IMR-90 (cell line): ENCODE data around the gene HS3ST6. TPM values are rescaled to one million over a fixed set of nuclear protein-coding genes. Genes with fewer than 3 reads are reported as not detected.

Experiments
- ATAC-seq: fragments of 200-7000 bp; cut with Tn5 transposase; 2 replicates; pipeline ENCODE4 v1.9.1; 2020; ENCODE audit warnings: low read depth, mild to moderate bottlenecking, moderate library complexity
- BruUV-seq: library from RNA; stranded (reverse); fragments of 400-500 nt; replicated peaks from 2 replicates; lab custom pipeline; 2021; lab: Mats Ljungman, UMichigan
- CTCF ChIA-PET: fragments of 300-600 bp; formaldehyde crosslinking; extraction: SDS; loops from one replicate; lab custom pipeline; 2021; ENCODE audit warnings: antibody characterized with exemption; lab: Yijun Ruan, JAX
- POLR2A ChIA-PET: fragments of 300-600 bp; sonication (Branson Sonifier 250); formaldehyde crosslinking; loops from one replicate; lab custom pipeline; 2022; ENCODE audit warnings: antibody characterized with exemption; ENCODE audit not compliant: unreplicated experiment; lab: Charles Lee
- DNase-seq: peaks from one replicate; pipeline ENCODE4 v3.0.0; 2013
- H2AFZ ChIP-seq: replicated peaks from 2 replicates; pipeline ENCODE3; 2013; ENCODE audit warnings: low read length, mild to moderate bottlenecking; ENCODE audit not compliant: poor library complexity
- H2AK5ac ChIP-seq: 2 replicates; pipeline ENCODE4 v1.6.1; 2013; ENCODE audit warnings: low read depth, low read length, inconsistent platforms
- H2AK9ac ChIP-seq: replicated peaks from 2 replicates; pipeline ENCODE3; 2013; ENCODE audit warnings: mild to moderate bottlenecking, low read depth, low read length, moderate library complexity; ENCODE audit not compliant: poor library complexity
- H2BK120ac ChIP-seq: 2 replicates; pipeline ENCODE4 v1.6.1; 2013; ENCODE audit warnings: low read depth, low read length, inconsistent platforms
- H2BK15ac ChIP-seq: 3 replicates; pipeline ENCODE4 v1.6.1; 2013; ENCODE audit warnings: low read depth, low read length, inconsistent platforms
- H2BK20ac ChIP-seq: 2 replicates; pipeline ENCODE4 v1.6.1; 2013; ENCODE audit warnings: low read depth, mild to moderate bottlenecking, inconsistent platforms, low read length, moderate library complexity
- H2BK5ac ChIP-seq: 2 replicates; pipeline ENCODE4 v1.6.1; 2013; ENCODE audit warnings: mild to moderate bottlenecking, low read depth, low read length, inconsistent platforms; ENCODE audit not compliant: poor library complexity, severe bottlenecking
- H3K14ac ChIP-seq: replicated peaks from 2 replicates; pipeline ENCODE4 v1.6.1; 2013; ENCODE audit warnings: low read depth, low read length, inconsistent platforms
- H3K18ac ChIP-seq: 2 replicates; pipeline ENCODE4 v1.6.1; 2013; ENCODE audit warnings: low read depth, low read length, control low read depth
- H3K23ac ChIP-seq: 2 replicates; pipeline ENCODE4 v1.6.1; 2013; ENCODE audit warnings: low read depth, low read length, inconsistent platforms
- H3K27ac ChIP-seq: 2 replicates; pipeline ENCODE4 v1.5.1; 2013; ENCODE audit warnings: mild to moderate bottlenecking, control low read depth, low read length; ENCODE audit not compliant: insufficient read depth
- H3K27me3 ChIP-seq: 2 replicates; pipeline ENCODE4 v1.6.1; 2013; ENCODE audit warnings: low read length; ENCODE audit not compliant: control insufficient read depth, insufficient read depth
- H3K36me3 ChIP-seq: 2 replicates; pipeline ENCODE4 v1.6.1; 2013; ENCODE audit warnings: low read length, mixed read lengths; ENCODE audit not compliant: control insufficient read depth, insufficient read depth
- H3K4ac ChIP-seq: 2 replicates; pipeline ENCODE4 v1.6.1; 2013; ENCODE audit warnings: low read depth, low read length, inconsistent platforms
- H3K4me1 ChIP-seq: 2 replicates; pipeline ENCODE4 v1.6.1; 2013; ENCODE audit warnings: low read length, mixed read lengths; ENCODE audit not compliant: control insufficient read depth, insufficient read depth
- H3K4me2 ChIP-seq: 2 replicates; pipeline ENCODE4 v1.6.1; 2013; ENCODE audit warnings: low read depth, mild to moderate bottlenecking, control low read depth, low read length, moderate library complexity
- H3K4me3 ChIP-seq: 2 replicates; pipeline ENCODE4 v1.5.1; 2013; ENCODE audit warnings: low read depth, mild to moderate bottlenecking, control low read depth, low read length, moderate library complexity; ENCODE audit not compliant: insufficient read depth
- H3K56ac ChIP-seq: 2 replicates; pipeline ENCODE4 v1.6.1; 2013; ENCODE audit warnings: low read length, inconsistent platforms; ENCODE audit not compliant: insufficient read depth; ENCODE audit errors: extremely low read depth
- H3K79me1 ChIP-seq, 2 experiments: 2 replicates each; pipeline ENCODE4 v1.6.1; 2013; ENCODE audit warnings: low read length in 2 of 2, inconsistent platforms in 1 of 2, low read depth in 1 of 2
- H3K9ac ChIP-seq: 2 replicates; pipeline ENCODE4 v1.6.1; 2013; ENCODE audit warnings: low read depth, low read length, control low read depth
- H3K9me1 ChIP-seq: 2 replicates; pipeline ENCODE4 v1.6.1; 2013; ENCODE audit warnings: low read length, inconsistent platforms; ENCODE audit not compliant: insufficient read depth
- H3K9me3 ChIP-seq: 2 replicates; pipeline ENCODE4 v1.6.1; 2013; ENCODE audit warnings: low read length; ENCODE audit not compliant: control insufficient read depth, insufficient read depth
- H4K20me1 ChIP-seq: 2 replicates; pipeline ENCODE4 v1.6.1; 2013; ENCODE audit warnings: low read length, inconsistent platforms; ENCODE audit not compliant: insufficient read depth
- H4K5ac ChIP-seq: 2 replicates; pipeline ENCODE4 v1.6.1; 2013; ENCODE audit warnings: mild to moderate bottlenecking, low read depth, low read length, control low read depth
- H4K8ac ChIP-seq, 2 experiments: 2 replicates each; pipeline ENCODE4 v1.6.1; 2013; ENCODE audit warnings: low read depth in 2 of 2, low read length in 2 of 2, control low read depth in 1 of 2, inconsistent platforms in 1 of 2
- H4K91ac ChIP-seq: 2 replicates; pipeline ENCODE4 v1.6.1; 2013; ENCODE audit warnings: low read depth, low read length, inconsistent platforms; ENCODE audit not compliant: insufficient read depth
- CEBPB ChIP-seq: IDR thresholded peaks from 2 replicates; pipeline ENCODE4 v1.6.1; 2012; ENCODE audit warnings: low read depth, low read length, improper control_type of control experiment
- ELK1 ChIP-seq: fragments of 150-350 bp; IDR thresholded peaks from 2 replicates; pipeline ENCODE4 v1.6.1; 2016; ENCODE audit warnings: low read depth, mild to moderate bottlenecking, low read length, moderate library complexity, borderline replicate concordance
- MAFK ChIP-seq: IDR thresholded peaks from 2 replicates; pipeline ENCODE4 v1.6.1; 2012; ENCODE audit warnings: low read depth, low read length, improper control_type of control experiment
- POLR2A ChIP-seq: IDR thresholded peaks from 2 replicates; pipeline ENCODE4 v1.6.1; 2012; ENCODE audit warnings: mild to moderate bottlenecking, low read depth, low read length
- RAD21 ChIP-seq: IDR thresholded peaks from 2 replicates; pipeline ENCODE4 v1.6.1; 2012; ENCODE audit warnings: low read length, improper control_type of control experiment
- RCOR1 ChIP-seq: IDR thresholded peaks from 2 replicates; pipeline ENCODE4 v1.6.1; 2012; ENCODE audit warnings: mild to moderate bottlenecking, low read length, improper control_type of control experiment; ENCODE audit not compliant: insufficient replicate concordance
- SMC3 ChIP-seq: fragments of 150-350 bp; IDR thresholded peaks from 2 replicates; pipeline ENCODE4 v1.6.1; 2016; ENCODE audit warnings: low read depth, mild to moderate bottlenecking, antibody characterized with exemption, low read length, moderate library complexity
- WGBS, 2 experiments: methylation state at CpG; one replicate each; pipeline versions ENCODE4 v1.1.5 to v1.1.7; 2013; ENCODE audit warnings: missing lambda C conversion rate in 2 of 2; ENCODE audit not compliant: insufficient read length in 1 of 2; ENCODE audit errors: extremely low coverage in 2 of 2; 5-methylcytosine and 5-hydroxymethylcytosine counted together
- dilution Hi-C: fragments of 300-500 bp; cut with HindIII; formaldehyde crosslinking; loops from one replicate; pipeline ENCODE4 v1.14.3; 2018; ENCODE audit warnings: low sequenced_read_pairs; ENCODE audit not compliant: unreplicated experiment
- in situ Hi-C: fragments of 300-500 bp; cut with MboI; formaldehyde crosslinking; loops from 3 replicates; pipeline ENCODE4 v1.14.3; 2019; ENCODE audit warnings: low sequenced_read_pairs, inconsistent platforms, mixed read lengths
- intact Hi-C: fragments of 100-400 bp; cut with micrococcal nuclease; formaldehyde crosslinking; loops from 2 replicates; pipeline ENCODE4 v1.10.0; 2022
- polyA plus RNA-seq, 3 experiments: library from polyadenylated mRNA; depleted of rRNA; stranded (reverse); fragments of >200 nt; gene quantifications; 2 replicates each; pipeline ENCODE4 v1.2.3, GENCODE V29; 2012; ENCODE audit warnings: low replicate concordance in 1 of 3
- total RNA-seq: library from RNA; depleted of rRNA; stranded (reverse); fragments of >200 nt; gene quantifications from 2 replicates; pipeline ENCODE4 v1.2.3, GENCODE V29; 2012
- TF ChIP-seq, protein P1 (sequence below): conservative IDR thresholded peaks from 2 replicates; pipeline ENCODE4 v1.5.1; 2012; ENCODE audit warnings: mild to moderate bottlenecking, low read depth, low read length, improper control_type of control experiment

HS3ST6 gene
- total and polyA plus RNA-seq, 2 of the 4 experiments (the other 2 are of a cell fraction), result not detected

- TF ChIP-seq RAD21 (no peak), POLR2A (no peak), ELK1 (no peak), MAFK (no peak), CEBPB (no peak), SMC3 (no peak), RCOR1 (no peak)
- TF ChIP-seq, protein P1, sequence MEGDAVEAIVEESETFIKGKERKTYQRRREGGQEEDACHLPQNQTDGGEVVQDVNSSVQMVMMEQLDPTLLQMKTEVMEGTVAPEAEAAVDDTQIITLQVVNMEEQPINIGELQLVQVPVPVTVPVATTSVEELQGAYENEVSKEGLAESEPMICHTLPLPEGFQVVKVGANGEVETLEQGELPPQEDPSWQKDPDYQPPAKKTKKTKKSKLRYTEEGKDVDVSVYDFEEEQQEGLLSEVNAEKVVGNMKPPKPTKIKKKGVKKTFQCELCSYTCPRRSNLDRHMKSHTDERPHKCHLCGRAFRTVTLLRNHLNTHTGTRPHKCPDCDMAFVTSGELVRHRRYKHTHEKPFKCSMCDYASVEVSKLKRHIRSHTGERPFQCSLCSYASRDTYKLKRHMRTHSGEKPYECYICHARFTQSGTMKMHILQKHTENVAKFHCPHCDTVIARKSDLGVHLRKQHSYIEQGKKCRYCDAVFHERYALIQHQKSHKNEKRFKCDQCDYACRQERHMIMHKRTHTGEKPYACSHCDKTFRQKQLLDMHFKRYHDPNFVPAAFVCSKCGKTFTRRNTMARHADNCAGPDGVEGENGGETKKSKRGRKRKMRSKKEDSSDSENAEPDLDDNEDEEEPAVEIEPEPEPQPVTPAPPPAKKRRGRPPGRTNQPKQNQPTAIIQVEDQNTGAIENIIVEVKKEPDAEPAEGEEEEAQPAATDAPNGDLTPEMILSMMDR, result no peak
- H3K27ac ChIP-seq, result no peak overlapping the region
- BruUV-seq, result no TSS peak
- H4K91ac ChIP-seq, result no peak overlapping the region
- no peak overlapping the region for H3K4ac ChIP-seq
- H2BK20ac ChIP-seq, result no peak overlapping the region
- dilution Hi-C loops (no loop called here), in situ Hi-C loops (loop anchor here (25.0 kb wide), 1 partner anchor 491 kb away; no protein-coding TSS in a partner anchor), intact Hi-C loops (no loop called here)
- H2AFZ ChIP-seq, result no peak overlapping the region
- H3K18ac ChIP-seq, result no peak overlapping the region
- no peaks in the 10 kb centered on the region for H3K36me3 ChIP-seq
- H3K79me1 ChIP-seq, result no peaks in the 10 kb centered on the region
- no peak overlapping the region for H3K9ac ChIP-seq
- no peaks in the 10 kb centered on the region for H3K4me1 ChIP-seq
- peaks cover 43% of the 10 kb centered on the region for H3K27me3 ChIP-seq
- H3K23ac ChIP-seq, result no peak overlapping the region
- no peak overlapping the region for H2AK5ac ChIP-seq
- no peak overlapping the region for H4K8ac ChIP-seq
- H3K9me1 ChIP-seq, result no peaks in the 10 kb centered on the region
- no peak overlapping the region for H2AK9ac ChIP-seq
- H3K4me2 ChIP-seq, result no peak overlapping the region
- WGBS, 2 experiments, result 42% methylated on average over 4 of the region's 27 CpGs; no CpG with 5 or more reads in 1 of the 2 experiments
- no peak overlapping the region for H2BK5ac ChIP-seq
- ATAC-seq (no peak), DNase-seq (no peak)
- H3K4me3 ChIP-seq, result no peak overlapping the region
- ChIA-PET CTCF (no interaction called here), POLR2A (no interaction called here)
- no peaks in the 10 kb centered on the region for H4K20me1 ChIP-seq
- no peak overlapping the region for H3K14ac ChIP-seq
- H2BK15ac ChIP-seq, result no peak overlapping the region
- no peak overlapping the region for H2BK120ac ChIP-seq
- H3K56ac ChIP-seq, result no peak overlapping the region
- H4K5ac ChIP-seq, result no peak overlapping the region
- H3K9me3 ChIP-seq, result no peaks in the 10 kb centered on the region
Observed at GRCh38 chr16:1895949-1896675, 22.1 kb downstream of the HS3ST6 start.
